MM.1S (cell line): Measurements from ENCODE around the gene ITGB5.

Source experiments
- EZH2 ChIP-seq: fragments of 300-600 bp; sonication (generic); optimal IDR thresholded peaks from 2 replicates; pipeline ENCODE3; 2017; ENCODE audit warnings: low read depth, mild to moderate bottlenecking, antibody characterized with exemption, low read length, mixed read lengths
- TF ChIP-seq, protein P1 (sequence below): fragments of 300-600 bp; sonication (generic); IDR thresholded peaks from 2 replicates; pipeline ENCODE4 v1.5.1; 2016; ENCODE audit warnings: antibody characterized with exemption, low read length, mixed read lengths

DNA sequence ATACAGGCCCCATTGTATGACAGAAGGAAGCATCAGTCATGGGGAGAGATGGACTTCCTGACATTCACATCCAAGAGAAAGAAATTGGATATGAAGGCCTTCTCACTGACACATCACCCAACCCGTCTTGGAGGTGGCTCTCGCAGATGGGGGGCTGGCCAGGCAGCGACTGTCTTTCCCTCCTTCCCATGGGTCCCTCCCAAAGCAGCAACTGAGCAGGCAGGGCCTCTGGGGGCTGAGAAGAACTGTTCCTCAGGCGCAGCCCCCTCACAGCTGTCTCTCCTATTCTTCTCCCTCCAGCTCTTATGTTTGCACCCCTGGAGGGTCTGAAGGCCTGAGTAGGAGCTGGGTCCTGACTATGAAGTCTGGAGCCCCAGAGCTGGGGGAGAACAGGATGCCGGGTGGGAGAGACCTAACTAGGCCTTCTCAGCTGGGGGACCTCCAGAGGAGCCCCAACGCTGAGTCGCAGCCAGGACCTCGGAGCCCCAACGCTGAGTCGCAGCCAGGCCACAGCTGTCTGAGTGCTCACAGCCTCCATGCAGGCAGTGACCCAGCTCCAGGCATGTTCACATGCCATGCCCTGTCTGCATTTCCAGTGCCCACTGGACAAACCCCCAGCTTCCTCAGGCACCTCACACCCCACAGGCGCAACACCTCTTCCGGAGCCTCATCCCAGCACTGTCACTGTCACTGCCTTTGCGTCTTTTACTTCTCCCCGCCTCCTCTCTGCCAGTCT is 127.3 kb downstream of the ITGB5 start:
- TF ChIP-seq, protein P1, sequence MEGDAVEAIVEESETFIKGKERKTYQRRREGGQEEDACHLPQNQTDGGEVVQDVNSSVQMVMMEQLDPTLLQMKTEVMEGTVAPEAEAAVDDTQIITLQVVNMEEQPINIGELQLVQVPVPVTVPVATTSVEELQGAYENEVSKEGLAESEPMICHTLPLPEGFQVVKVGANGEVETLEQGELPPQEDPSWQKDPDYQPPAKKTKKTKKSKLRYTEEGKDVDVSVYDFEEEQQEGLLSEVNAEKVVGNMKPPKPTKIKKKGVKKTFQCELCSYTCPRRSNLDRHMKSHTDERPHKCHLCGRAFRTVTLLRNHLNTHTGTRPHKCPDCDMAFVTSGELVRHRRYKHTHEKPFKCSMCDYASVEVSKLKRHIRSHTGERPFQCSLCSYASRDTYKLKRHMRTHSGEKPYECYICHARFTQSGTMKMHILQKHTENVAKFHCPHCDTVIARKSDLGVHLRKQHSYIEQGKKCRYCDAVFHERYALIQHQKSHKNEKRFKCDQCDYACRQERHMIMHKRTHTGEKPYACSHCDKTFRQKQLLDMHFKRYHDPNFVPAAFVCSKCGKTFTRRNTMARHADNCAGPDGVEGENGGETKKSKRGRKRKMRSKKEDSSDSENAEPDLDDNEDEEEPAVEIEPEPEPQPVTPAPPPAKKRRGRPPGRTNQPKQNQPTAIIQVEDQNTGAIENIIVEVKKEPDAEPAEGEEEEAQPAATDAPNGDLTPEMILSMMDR: no peak
- no peak for TF ChIP-seq EZH2
